ENCODE results near the gene HPSE2. TPM values are rescaled to one million over a fixed set of nuclear protein-coding genes. Genes with fewer than 3 reads are reported as not detected.

HPSE2 gene
- total RNA-seq, 1 donor from 2014 or later, result 0.10 TPM

DNA sequence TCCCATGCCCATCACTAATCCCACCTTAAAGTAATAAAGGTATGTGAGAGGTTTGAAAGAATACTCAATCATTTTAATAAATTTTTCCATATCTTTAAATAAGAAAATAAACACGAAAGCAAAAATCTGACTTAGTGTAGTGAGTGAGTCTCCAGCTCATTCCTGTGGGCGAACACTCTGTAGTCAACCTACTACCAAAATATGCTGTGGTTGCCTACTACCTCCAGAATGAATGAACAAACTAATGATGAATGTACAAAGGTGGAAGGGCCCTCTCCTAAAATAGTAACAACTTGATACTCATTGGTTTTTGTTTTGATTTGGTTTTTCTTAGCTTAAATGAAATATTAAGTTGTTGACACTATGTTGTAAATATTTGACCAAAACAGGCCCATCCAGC, 593.4 kb downstream of the HPSE2 start:
- peaks cover 11% of the 10 kb centered on the region for H3K4me1 Mint-ChIP-seq (ENCODE audit: low read depth)
- H3K27me3 Mint-ChIP-seq, result no peaks in the 10 kb centered on the region
- no peak for DNase-seq (ENCODE audit: low spot score, unreplicated experiment)
- no peak overlapping the region for H3K4me3 Mint-ChIP-seq (ENCODE audit: low read depth)
- no peaks in the 10 kb centered on the region for H3K9me3 Mint-ChIP-seq (ENCODE audit: low read depth)
- H3K36me3 Mint-ChIP-seq (ENCODE audit: insufficient read depth), result no peaks in the 10 kb centered on the region
- TF ChIP-seq, protein P1, sequence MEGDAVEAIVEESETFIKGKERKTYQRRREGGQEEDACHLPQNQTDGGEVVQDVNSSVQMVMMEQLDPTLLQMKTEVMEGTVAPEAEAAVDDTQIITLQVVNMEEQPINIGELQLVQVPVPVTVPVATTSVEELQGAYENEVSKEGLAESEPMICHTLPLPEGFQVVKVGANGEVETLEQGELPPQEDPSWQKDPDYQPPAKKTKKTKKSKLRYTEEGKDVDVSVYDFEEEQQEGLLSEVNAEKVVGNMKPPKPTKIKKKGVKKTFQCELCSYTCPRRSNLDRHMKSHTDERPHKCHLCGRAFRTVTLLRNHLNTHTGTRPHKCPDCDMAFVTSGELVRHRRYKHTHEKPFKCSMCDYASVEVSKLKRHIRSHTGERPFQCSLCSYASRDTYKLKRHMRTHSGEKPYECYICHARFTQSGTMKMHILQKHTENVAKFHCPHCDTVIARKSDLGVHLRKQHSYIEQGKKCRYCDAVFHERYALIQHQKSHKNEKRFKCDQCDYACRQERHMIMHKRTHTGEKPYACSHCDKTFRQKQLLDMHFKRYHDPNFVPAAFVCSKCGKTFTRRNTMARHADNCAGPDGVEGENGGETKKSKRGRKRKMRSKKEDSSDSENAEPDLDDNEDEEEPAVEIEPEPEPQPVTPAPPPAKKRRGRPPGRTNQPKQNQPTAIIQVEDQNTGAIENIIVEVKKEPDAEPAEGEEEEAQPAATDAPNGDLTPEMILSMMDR (IDR thresholded peaks at IDR 0.05; ENCODE audit: unreplicated experiment), result no peak
- no peak overlapping the region for H3K27ac Mint-ChIP-seq

DNA sequence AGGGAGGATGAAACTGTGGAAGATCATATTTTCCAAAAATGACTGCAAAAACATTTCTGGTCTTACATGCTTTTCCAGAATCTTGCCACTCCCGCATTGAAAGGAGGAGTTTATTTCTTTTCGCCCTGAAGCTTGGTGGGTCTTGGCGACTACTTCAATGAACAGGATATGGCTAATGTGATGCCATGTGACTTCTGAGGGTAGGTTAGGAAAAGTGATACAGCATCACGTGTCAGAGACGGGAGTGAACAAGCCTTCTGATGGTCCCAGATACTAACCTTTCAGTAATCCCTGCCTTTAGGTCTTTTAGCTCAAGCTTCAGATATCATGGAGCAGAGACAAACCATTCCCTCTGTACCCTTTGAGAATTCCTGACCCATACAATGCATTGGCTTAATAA, 596.7 kb downstream of the HPSE2 start:
- no peak overlapping the region for H3K27ac Mint-ChIP-seq
- TF ChIP-seq, protein P1 (IDR thresholded peaks at IDR 0.05; ENCODE audit: unreplicated experiment), result no peak
- H3K9me3 Mint-ChIP-seq (ENCODE audit: low read depth), result no peaks in the 10 kb centered on the region
- no peaks in the 10 kb centered on the region for H3K4me1 Mint-ChIP-seq (ENCODE audit: low read depth)
- no peaks in the 10 kb centered on the region for H3K36me3 Mint-ChIP-seq (ENCODE audit: insufficient read depth)
- no peak overlapping the region for H3K4me3 Mint-ChIP-seq (ENCODE audit: low read depth)
- no peak for DNase-seq (ENCODE audit: low spot score, unreplicated experiment)
- no peaks in the 10 kb centered on the region for H3K27me3 Mint-ChIP-seq

DNA sequence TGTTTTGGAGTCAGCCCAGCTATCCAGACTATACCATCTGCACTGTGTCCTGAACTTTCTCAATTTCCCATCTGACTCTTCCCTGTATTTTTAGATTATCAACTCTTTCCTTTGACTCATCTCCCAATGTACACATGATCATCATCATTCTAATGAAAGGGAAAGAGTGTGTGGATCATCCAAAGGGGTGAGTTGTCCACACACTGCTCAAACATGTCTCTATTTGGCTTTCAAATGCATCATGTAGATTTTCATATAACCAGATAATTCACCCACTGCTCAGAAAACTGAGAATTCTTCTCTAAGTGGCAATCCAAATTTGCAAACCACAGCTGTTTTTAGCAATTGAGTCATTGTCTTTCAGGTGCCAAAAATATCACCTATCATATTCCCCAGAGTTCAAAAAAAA, 598.7 kb downstream of the HPSE2 start:
- H3K9me3 Mint-ChIP-seq (ENCODE audit: low read depth), result no peaks in the 10 kb centered on the region
- H3K4me1 Mint-ChIP-seq (ENCODE audit: low read depth), result no peaks in the 10 kb centered on the region
- H3K4me3 Mint-ChIP-seq (ENCODE audit: low read depth), result no peak overlapping the region
- TF ChIP-seq, protein P1 (IDR thresholded peaks at IDR 0.05; ENCODE audit: unreplicated experiment), result no peak
- DNase-seq (ENCODE audit: low spot score, unreplicated experiment), result no peak
- no peak overlapping the region for H3K27ac Mint-ChIP-seq
- H3K36me3 Mint-ChIP-seq (ENCODE audit: insufficient read depth), result no peaks in the 10 kb centered on the region
- H3K27me3 Mint-ChIP-seq, result no peaks in the 10 kb centered on the region

DNA sequence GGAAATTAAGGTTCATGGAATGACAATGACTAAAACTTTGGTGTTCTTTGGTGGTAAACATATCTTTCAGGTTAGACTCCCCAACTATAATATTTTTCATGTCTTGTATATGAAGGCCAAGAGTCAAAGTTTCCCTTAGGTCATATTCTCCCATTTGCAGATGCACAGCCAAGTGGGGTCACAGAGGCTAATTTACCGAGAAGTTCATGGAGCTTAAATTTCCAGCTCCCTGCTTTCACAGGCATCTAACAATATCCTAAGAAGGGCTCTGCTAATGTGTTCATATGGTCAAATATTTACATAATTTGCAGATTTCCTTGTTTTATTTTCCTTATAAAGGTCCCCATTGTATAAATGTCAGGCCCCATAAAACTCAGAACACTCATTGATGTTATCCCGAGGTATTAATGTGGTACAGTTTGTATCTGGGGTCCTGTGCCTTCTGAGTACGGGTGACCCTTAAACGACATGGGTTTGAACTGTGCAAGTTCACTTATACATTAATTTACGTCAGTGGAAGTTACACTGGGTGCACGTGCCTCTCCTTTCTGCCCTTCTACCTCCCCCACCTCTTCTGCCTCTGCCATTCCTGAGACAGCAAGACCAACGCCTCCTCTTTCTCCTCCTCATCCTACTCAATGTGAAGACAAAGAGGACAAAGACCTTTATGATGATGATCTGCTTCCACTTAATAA, 603.0 kb downstream of the HPSE2 start:
- Mint-ChIP-seq H3K36me3 (ENCODE audit: insufficient read depth) (no peaks in the 10 kb centered on the region), H3K9me3 (ENCODE audit: low read depth) (peaks cover 2% of the 10 kb centered on the region), H3K4me3 (ENCODE audit: low read depth) (no peak overlapping the region), H3K27me3 (no peaks in the 10 kb centered on the region), H3K4me1 (ENCODE audit: low read depth) (no peaks in the 10 kb centered on the region), H3K27ac (no peak overlapping the region)
- TF ChIP-seq, protein P1 (IDR thresholded peaks at IDR 0.05; ENCODE audit: unreplicated experiment), result no peak
- no peak for DNase-seq (ENCODE audit: low spot score, unreplicated experiment)

DNA sequence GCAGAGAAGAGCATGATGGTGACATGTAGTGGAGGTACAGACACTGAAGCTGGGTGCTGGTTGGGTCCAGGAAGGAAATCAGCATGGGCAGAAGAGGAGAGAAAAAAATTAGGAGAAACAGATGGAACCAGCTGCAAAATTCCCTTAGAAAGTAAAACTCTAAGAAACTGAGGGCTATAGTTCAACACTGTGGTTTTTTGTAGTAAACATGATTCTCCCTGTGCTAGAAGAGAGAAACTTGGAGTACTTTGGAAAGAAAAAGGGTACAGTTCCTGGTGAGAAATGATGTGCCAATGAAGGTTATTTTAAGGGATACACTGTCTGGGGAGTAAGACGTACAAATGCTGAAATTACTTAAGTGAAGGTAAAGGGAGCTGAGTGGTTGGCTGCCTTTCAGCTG, 607.4 kb downstream of the HPSE2 start:
- TF ChIP-seq, protein P1 (IDR thresholded peaks at IDR 0.05; ENCODE audit: unreplicated experiment), result no peak
- peaks cover 2% of the 10 kb centered on the region for H3K9me3 Mint-ChIP-seq (ENCODE audit: low read depth)

More for the DNA sequence above, 607.4 kb downstream of the HPSE2 start:
- DNase-seq (ENCODE audit: low spot score, unreplicated experiment), result no peak
- Mint-ChIP-seq H3K4me1 (ENCODE audit: low read depth) (no peaks in the 10 kb centered on the region), H3K27me3 (no peaks in the 10 kb centered on the region), H3K36me3 (ENCODE audit: insufficient read depth) (no peaks in the 10 kb centered on the region), H3K4me3 (ENCODE audit: low read depth) (no peak overlapping the region), H3K27ac (no peak overlapping the region)
